GM06990 (cell line): ENCODE data around the gene CRABP1.

ENCODE experiments used
- DNase-seq: peaks from one replicate; pipeline ENCODE4 v3.0.0-alpha.2; 2011; ENCODE audit not compliant: insufficient read length; ENCODE audit errors: extremely low read depth
- H3K27me3 ChIP-seq: replicated peaks from 2 replicates; pipeline ENCODE4 v1.6.0; 2011; ENCODE audit warnings: low read length; ENCODE audit not compliant: control insufficient read depth, insufficient read depth
- H3K36me3 ChIP-seq: 2 replicates; pipeline ENCODE4 v1.5.1; 2011; ENCODE audit warnings: low read length; ENCODE audit not compliant: control insufficient read depth, insufficient read depth
- H3K4me3 ChIP-seq: replicated peaks from 2 replicates; pipeline ENCODE4 v1.5.1; 2011; ENCODE audit warnings: low read depth, mild to moderate bottlenecking, control low read depth, low read length
- CTCF ChIP-seq: IDR thresholded peaks from 2 replicates; pipeline ENCODE4 v1.5.1; 2011; ENCODE audit warnings: low read length, control low read depth, mild to moderate bottlenecking, inconsistent platforms; ENCODE audit not compliant: insufficient read depth, poor library complexity, severe bottlenecking

CRABP1 gene

GRCh38 chr15:78335985-78336384 is 4.2 kb upstream of the CRABP1 start:
- no peak overlapping the region for H3K4me3 ChIP-seq
- no peak for TF ChIP-seq CTCF
- H3K36me3 ChIP-seq: no peaks in the 10 kb centered on the region
- DNase-seq: no peak
- H3K27me3 ChIP-seq: peaks cover 2% of the 10 kb centered on the region

- Histone ChIP-seq H3K4me3 (no peak overlapping the region), H3K27me3 (peaks cover 2% of the 10 kb centered on the region), H3K36me3 (no peaks in the 10 kb centered on the region)
- no peak for DNase-seq
- TF ChIP-seq CTCF: no peak
Measured at GRCh38 chr15:78338781-78339180, 1.4 kb upstream of the CRABP1 start.

- peaks cover 2% of the 10 kb centered on the region for H3K27me3 ChIP-seq
- H3K36me3 ChIP-seq: no peaks in the 10 kb centered on the region
- DNase-seq: no peak
- no peak overlapping the region for H3K4me3 ChIP-seq
- no peak for TF ChIP-seq CTCF
Measured at GRCh38 chr15:78339559-78339958, 594 bp upstream of the CRABP1 start.

- peaks cover 5% of the 10 kb centered on the region for H3K27me3 ChIP-seq
- no peak for DNase-seq
- TF ChIP-seq CTCF: no peak
- no peak overlapping the region for H3K4me3 ChIP-seq
- H3K36me3 ChIP-seq: no peaks in the 10 kb centered on the region
Measured at GRCh38 chr15:78341057-78341987, 1.2 kb downstream of the CRABP1 start.

GRCh38 chr15:78342021-78342420 is 1.9 kb downstream of the CRABP1 start:
- H3K27me3 ChIP-seq: peaks cover 5% of the 10 kb centered on the region
- TF ChIP-seq CTCF: no peak
- no peak overlapping the region for H3K4me3 ChIP-seq
- DNase-seq: no peak
- H3K36me3 ChIP-seq: no peaks in the 10 kb centered on the region
